HFFc6 (cell line): Measurements from ENCODE around the gene SOX12. TPM values are rescaled to one million over a fixed set of nuclear protein-coding genes. Genes with fewer than 3 reads are reported as not detected.
A peak's percentile ranks its signal among the peaks of the same experiment; 100 is the strongest.

Experiments used
- DNase-seq: peaks from one replicate; pipeline ENCODE4 v3.0.0-alpha.2; 2018
- H3K27ac Mint-ChIP-seq: 2 replicates; pipeline ENCODE4 v1.8.0; 2020; ENCODE audit warnings: mild to moderate bottlenecking, mixed read lengths
- H3K27me3 Mint-ChIP-seq: 2 replicates; pipeline ENCODE4 v1.8.0; 2021; ENCODE audit warnings: mild to moderate bottlenecking, moderate library complexity, mixed read lengths; ENCODE audit not compliant: insufficient read depth
- H3K36me3 Mint-ChIP-seq: 2 replicates; pipeline ENCODE4 v1.8.0; 2021; ENCODE audit warnings: low read depth, mixed read lengths
- H3K4me1 Mint-ChIP-seq: 2 replicates; pipeline ENCODE4 v1.8.0; 2020; ENCODE audit warnings: low read depth, mixed read lengths
- H3K4me3 Mint-ChIP-seq: 2 replicates; pipeline ENCODE4 v1.8.0; 2020; ENCODE audit warnings: mild to moderate bottlenecking, moderate library complexity, mixed read lengths
- H3K9me3 Mint-ChIP-seq: 2 replicates; pipeline ENCODE4 v1.8.0; 2020; ENCODE audit warnings: mild to moderate bottlenecking, mixed read lengths
- CTCF ChIP-seq: fragments of 200-600 bp; sonication (generic); IDR thresholded peaks from 2 replicates; pipeline ENCODE4 v1.5.0; 2021; ENCODE audit warnings: antibody characterized with exemption, mild to moderate bottlenecking
- total RNA-seq, 6 experiments: library from RNA; stranded (reverse); fragmentation: NEBNext Ultra II Directional; extraction: Animal tissue kit (Norgen Biotek cat#: 25700); gene quantifications; 2 replicates in 1 of 6; 3 replicates in 5 of 6; pipeline ENCODE4 v1.2.3, GENCODE V29; 2021

SOX12 gene
- total RNA-seq, 6 experiments from 2014 or later, result 24.5 to 26.3 (median 25.0) TPM

- H3K36me3 Mint-ChIP-seq, result no peaks in the 10 kb centered on the region
- no peaks in the 10 kb centered on the region; the same call in 1 of the 2 replicates for H3K4me1 Mint-ChIP-seq
- no peak for TF ChIP-seq CTCF
- no peak overlapping the region for H3K27ac Mint-ChIP-seq
- H3K27me3 Mint-ChIP-seq, result peaks cover 2% of the 10 kb centered on the region
- no peak for DNase-seq
- no peaks in the 10 kb centered on the region for H3K9me3 Mint-ChIP-seq
- H3K4me3 Mint-ChIP-seq, result no peak overlapping the region
Observed at GRCh38 chr20:356745-357144, 31.4 kb downstream of the SOX12 start.

- Mint-ChIP-seq H3K36me3 (no peaks in the 10 kb centered on the region), H3K4me1 (peaks cover 14% of the 10 kb centered on the region), H3K27me3 (peaks cover 2% of the 10 kb centered on the region), H3K4me3 (no peak overlapping the region), H3K9me3 (no peaks in the 10 kb centered on the region), H3K27ac (no peak overlapping the region)
- no peak for DNase-seq
- TF ChIP-seq CTCF, result no peak
Observed at GRCh38 chr20:358891-359555, 33.7 kb downstream of the SOX12 start.

DNA sequence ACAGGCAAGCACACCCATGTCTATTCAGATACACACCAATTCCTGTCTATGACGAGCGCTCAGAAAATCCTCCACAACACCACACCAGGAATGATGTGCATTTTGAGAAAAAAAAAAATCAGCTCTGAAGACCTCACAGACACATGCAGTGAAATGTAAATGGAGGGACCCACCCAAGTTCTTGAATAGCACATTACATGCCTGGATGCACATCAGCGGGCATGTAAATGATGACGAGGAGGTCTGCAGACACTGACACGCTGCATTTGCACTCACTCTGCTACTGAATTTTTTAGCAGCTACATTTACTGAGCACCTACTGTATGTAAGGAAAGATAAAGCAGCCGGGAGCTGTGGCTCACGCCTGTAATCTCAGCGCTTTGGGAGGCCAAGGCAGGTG lies 36.2 kb downstream of the SOX12 start:
- Mint-ChIP-seq H3K36me3 (no peaks in the 10 kb centered on the region), H3K27me3 (peaks cover 2% of the 10 kb centered on the region), H3K27ac (no peak overlapping the region), H3K4me1 (peaks cover 39% of the 10 kb centered on the region), H3K4me3 (no peak overlapping the region), H3K9me3 (no peaks in the 10 kb centered on the region)
- no peak for TF ChIP-seq CTCF
- no peak for DNase-seq

DNA sequence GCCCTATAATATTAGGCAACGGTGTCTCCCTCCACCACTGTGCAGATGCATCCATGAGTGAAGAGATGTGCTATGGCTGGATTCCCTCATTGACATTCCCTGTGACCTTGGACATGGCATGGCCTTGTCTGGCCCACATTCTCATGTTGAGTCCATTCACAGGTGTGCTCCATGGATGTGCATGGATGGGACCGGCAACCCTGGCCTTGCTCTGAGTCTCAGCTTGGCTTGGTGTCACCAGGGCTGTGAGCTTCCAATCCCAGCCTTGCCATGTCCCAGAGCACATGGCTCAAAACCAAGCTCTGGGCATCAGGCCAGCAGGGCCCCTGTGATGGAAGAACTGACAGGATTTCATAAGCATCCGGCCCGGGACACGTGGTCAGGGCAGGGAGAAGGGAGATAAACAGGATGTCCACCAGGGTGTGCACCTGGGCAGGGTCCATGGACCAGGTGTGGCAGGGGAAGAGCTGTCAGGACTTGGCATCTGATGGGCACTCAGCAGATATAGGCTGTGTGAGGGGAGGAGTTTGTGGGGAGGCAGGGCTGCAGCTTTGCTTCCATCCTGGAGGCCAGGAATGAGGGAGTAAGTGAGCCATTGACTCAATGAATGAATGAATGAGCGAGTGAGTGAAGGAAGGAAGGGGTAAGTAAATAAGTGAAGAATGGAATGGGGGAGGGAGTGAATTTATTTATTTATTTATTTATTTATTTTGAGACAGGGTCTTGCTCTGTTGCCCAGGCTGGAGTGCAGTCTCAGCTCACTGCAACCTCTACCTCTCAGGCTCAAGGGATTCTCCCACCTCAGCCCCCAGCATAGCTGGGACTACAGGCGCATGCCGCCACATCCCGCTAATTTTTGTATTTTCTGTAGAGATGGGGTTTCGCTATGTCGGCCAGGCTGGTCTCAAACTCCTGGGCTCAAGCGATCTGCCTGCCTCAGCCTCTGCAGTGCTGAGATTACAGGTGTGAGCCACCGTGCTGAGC lies 37.2 kb downstream of the SOX12 start:
- H3K4me1 Mint-ChIP-seq, result peaks cover 41% of the 10 kb centered on the region
- no peaks in the 10 kb centered on the region for H3K9me3 Mint-ChIP-seq
- peak overlapping the region; percentile 15; the same call in 1 of the 2 replicates for H3K27ac Mint-ChIP-seq
- H3K27me3 Mint-ChIP-seq, result peaks cover 2% of the 10 kb centered on the region
- peak; percentile 71 for TF ChIP-seq CTCF
- no peaks in the 10 kb centered on the region for H3K36me3 Mint-ChIP-seq
- peak; percentile 70 for DNase-seq
- H3K4me3 Mint-ChIP-seq, result no peak overlapping the region

GRCh38 chr20:363319-364078 lies 38.1 kb downstream of the SOX12 start:
- DNase-seq, result no peak
- no peak overlapping the region for H3K27ac Mint-ChIP-seq
- no peak overlapping the region for H3K4me3 Mint-ChIP-seq
- peaks cover 3% of the 10 kb centered on the region for H3K27me3 Mint-ChIP-seq
- no peaks in the 10 kb centered on the region for H3K36me3 Mint-ChIP-seq
- H3K9me3 Mint-ChIP-seq, result no peaks in the 10 kb centered on the region
- no peak for TF ChIP-seq CTCF
- H3K4me1 Mint-ChIP-seq, result peaks cover 41% of the 10 kb centered on the region
